K562 (cell line): ENCODE measurements around the gene RPL22. TPM values are rescaled to one million over a fixed set of nuclear protein-coding genes. Genes with fewer than 3 reads are reported as not detected.

Source experiments
- BMI1 ChIP-seq: fragments of 150-350 bp; IDR thresholded peaks from 2 replicates; pipeline ENCODE4 v1.6.1; 2014; ENCODE audit warnings: low read length
- CREM ChIP-seq: IDR thresholded peaks from 2 replicates; pipeline ENCODE4 v1.6.1; 2014; ENCODE audit warnings: antibody characterized with exemption, low read depth
- CUX1 ChIP-seq: fragments of 200-800 bp; sonication (Bioruptor generic); IDR thresholded peaks from 2 replicates; pipeline ENCODE4 v1.6.1; 2016; ENCODE audit warnings: missing genetic modification characterization, missing compliant biosample characterization
- NFRKB ChIP-seq: fragments of 450-650 bp; IDR thresholded peaks from 2 replicates; pipeline ENCODE4 v1.6.1; 2016; ENCODE audit warnings: low read depth
- RAD21 ChIP-seq, 2 experiments: fragments of 250-450 bp in 1 of 2; fragments of 450-650 bp in 1 of 2; sonication (Bioruptor Pico) in 1 of 2; formaldehyde crosslinking in 1 of 2; IDR thresholded peaks in 1 of 2; conservative IDR thresholded peaks in 1 of 2; 2 replicates each; pipeline versions ENCODE4 v1.4.0 to v1.8.0; 2020 to 2022; ENCODE audit warnings: mild to moderate bottlenecking in 2 of 2, moderate library complexity in 1 of 2
- TCF3 ChIP-seq: sonication (generic); formaldehyde crosslinking; IDR thresholded peaks from 2 replicates; pipeline ENCODE4 v1.4.0; 2020; ENCODE audit warnings: mild to moderate bottlenecking, missing genetic modification reagents
- polyA plus RNA-seq, 8 experiments: library from polyadenylated mRNA; depleted of rRNA in 4 of 8; stranded (reverse) in 5 of 8; unstranded in 3 of 8; fragments of >200 nt; fragmentation: Nextera tagmentation in 2 of 8; fragmentation: Illumina TruSeq in 1 of 8; extraction: Ambion mirVana in 2 of 8; extraction: Trizol in 1 of 8; gene quantifications; 2 replicates each; pipeline versions ENCODE4 v1.2.1 to v1.2.3, GENCODE V29; 2011 to 2014; ENCODE audit warnings: inconsistent platforms in 1 of 8, missing spikeins in 1 of 8
- total RNA-seq, 7 experiments: library from RNA; depleted of rRNA in 6 of 7; stranded (reverse); fragments of >200 nt in 6 of 7; fragmentation: Illumina TruSeq in 2 of 7; extraction: Trizol in 2 of 7; gene quantifications; 2 replicates each; pipeline versions ENCODE4 v1.2.1 to v1.2.3, GENCODE V29; 2011 to 2021; ENCODE audit warnings: low replicate concordance in 1 of 7
- TF ChIP-seq, protein P1 (sequence below): fragments of 450-650 bp; IDR thresholded peaks from 2 replicates; pipeline ENCODE4 v1.6.1; 2016; ENCODE audit warnings: mild to moderate bottlenecking, moderate library complexity
- TF ChIP-seq, protein P2 (sequence below): sonication (generic); formaldehyde crosslinking; IDR thresholded peaks from 2 replicates; pipeline ENCODE4 v1.8.0; 2022; ENCODE audit warnings: mild to moderate bottlenecking, missing genetic modification reagents

RPL22 gene
- total and polyA plus RNA-seq, 9 of the 15 experiments (the other 6 are each of a cell fraction or from before 2014, with no cell fraction given) = 467 to 1,165 (median 607) TPM

DNA sequence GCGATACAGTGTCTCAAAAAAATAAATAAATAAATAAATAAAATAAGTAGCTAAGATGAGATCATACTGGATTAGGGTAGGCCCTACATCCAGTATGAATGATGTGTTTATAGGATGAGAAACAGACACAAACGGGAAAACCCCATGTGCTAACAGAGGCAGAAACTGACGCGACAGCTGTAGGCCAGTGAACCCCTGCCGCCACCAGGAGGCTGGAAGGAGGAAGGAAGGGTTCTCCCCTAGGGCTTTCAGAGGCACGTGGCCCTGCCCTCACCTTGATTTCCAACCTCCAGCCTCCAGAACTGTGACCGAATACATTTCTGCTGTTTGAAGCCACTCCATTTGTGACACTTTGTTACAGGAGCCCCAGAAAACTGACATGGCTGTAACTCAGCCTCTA, 57.8 kb downstream of the RPL22 start (continued):
- TF ChIP-seq, protein P1, sequence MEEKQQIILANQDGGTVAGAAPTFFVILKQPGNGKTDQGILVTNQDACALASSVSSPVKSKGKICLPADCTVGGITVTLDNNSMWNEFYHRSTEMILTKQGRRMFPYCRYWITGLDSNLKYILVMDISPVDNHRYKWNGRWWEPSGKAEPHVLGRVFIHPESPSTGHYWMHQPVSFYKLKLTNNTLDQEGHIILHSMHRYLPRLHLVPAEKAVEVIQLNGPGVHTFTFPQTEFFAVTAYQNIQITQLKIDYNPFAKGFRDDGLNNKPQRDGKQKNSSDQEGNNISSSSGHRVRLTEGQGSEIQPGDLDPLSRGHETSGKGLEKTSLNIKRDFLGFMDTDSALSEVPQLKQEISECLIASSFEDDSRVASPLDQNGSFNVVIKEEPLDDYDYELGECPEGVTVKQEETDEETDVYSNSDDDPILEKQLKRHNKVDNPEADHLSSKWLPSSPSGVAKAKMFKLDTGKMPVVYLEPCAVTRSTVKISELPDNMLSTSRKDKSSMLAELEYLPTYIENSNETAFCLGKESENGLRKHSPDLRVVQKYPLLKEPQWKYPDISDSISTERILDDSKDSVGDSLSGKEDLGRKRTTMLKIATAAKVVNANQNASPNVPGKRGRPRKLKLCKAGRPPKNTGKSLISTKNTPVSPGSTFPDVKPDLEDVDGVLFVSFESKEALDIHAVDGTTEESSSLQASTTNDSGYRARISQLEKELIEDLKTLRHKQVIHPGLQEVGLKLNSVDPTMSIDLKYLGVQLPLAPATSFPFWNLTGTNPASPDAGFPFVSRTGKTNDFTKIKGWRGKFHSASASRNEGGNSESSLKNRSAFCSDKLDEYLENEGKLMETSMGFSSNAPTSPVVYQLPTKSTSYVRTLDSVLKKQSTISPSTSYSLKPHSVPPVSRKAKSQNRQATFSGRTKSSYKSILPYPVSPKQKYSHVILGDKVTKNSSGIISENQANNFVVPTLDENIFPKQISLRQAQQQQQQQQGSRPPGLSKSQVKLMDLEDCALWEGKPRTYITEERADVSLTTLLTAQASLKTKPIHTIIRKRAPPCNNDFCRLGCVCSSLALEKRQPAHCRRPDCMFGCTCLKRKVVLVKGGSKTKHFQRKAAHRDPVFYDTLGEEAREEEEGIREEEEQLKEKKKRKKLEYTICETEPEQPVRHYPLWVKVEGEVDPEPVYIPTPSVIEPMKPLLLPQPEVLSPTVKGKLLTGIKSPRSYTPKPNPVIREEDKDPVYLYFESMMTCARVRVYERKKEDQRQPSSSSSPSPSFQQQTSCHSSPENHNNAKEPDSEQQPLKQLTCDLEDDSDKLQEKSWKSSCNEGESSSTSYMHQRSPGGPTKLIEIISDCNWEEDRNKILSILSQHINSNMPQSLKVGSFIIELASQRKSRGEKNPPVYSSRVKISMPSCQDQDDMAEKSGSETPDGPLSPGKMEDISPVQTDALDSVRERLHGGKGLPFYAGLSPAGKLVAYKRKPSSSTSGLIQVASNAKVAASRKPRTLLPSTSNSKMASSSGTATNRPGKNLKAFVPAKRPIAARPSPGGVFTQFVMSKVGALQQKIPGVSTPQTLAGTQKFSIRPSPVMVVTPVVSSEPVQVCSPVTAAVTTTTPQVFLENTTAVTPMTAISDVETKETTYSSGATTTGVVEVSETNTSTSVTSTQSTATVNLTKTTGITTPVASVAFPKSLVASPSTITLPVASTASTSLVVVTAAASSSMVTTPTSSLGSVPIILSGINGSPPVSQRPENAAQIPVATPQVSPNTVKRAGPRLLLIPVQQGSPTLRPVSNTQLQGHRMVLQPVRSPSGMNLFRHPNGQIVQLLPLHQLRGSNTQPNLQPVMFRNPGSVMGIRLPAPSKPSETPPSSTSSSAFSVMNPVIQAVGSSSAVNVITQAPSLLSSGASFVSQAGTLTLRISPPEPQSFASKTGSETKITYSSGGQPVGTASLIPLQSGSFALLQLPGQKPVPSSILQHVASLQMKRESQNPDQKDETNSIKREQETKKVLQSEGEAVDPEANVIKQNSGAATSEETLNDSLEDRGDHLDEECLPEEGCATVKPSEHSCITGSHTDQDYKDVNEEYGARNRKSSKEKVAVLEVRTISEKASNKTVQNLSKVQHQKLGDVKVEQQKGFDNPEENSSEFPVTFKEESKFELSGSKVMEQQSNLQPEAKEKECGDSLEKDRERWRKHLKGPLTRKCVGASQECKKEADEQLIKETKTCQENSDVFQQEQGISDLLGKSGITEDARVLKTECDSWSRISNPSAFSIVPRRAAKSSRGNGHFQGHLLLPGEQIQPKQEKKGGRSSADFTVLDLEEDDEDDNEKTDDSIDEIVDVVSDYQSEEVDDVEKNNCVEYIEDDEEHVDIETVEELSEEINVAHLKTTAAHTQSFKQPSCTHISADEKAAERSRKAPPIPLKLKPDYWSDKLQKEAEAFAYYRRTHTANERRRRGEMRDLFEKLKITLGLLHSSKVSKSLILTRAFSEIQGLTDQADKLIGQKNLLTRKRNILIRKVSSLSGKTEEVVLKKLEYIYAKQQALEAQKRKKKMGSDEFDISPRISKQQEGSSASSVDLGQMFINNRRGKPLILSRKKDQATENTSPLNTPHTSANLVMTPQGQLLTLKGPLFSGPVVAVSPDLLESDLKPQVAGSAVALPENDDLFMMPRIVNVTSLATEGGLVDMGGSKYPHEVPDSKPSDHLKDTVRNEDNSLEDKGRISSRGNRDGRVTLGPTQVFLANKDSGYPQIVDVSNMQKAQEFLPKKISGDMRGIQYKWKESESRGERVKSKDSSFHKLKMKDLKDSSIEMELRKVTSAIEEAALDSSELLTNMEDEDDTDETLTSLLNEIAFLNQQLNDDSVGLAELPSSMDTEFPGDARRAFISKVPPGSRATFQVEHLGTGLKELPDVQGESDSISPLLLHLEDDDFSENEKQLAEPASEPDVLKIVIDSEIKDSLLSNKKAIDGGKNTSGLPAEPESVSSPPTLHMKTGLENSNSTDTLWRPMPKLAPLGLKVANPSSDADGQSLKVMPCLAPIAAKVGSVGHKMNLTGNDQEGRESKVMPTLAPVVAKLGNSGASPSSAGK = peak; percentile 53; the same call in 1 of the 2 replicates
- TF ChIP-seq, protein P2, sequence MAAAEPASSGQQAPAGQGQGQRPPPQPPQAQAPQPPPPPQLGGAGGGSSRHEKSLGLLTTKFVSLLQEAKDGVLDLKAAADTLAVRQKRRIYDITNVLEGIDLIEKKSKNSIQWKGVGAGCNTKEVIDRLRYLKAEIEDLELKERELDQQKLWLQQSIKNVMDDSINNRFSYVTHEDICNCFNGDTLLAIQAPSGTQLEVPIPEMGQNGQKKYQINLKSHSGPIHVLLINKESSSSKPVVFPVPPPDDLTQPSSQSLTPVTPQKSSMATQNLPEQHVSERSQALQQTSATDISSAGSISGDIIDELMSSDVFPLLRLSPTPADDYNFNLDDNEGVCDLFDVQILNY = no peak
- TF ChIP-seq NFRKB = no peak
- peak; percentile 59; the same call in 1 of the 2 replicates for TF ChIP-seq CREM
- no peak for TF ChIP-seq TCF3 (CRISPR knock-in tag)
- TF ChIP-seq RAD21 (CRISPR knock-in tag; conservative IDR thresholded peaks at IDR 0.05 in 1 of 2, IDR thresholded peaks at IDR 0.05 in 1 of 2) = peak in 1 of 2 experiments; percentile 63; a peak in 2 of 4 replicates
- no peak for TF ChIP-seq CUX1 (CRISPR knock-in tag)
- TF ChIP-seq BMI1 = no peak
